ENCODE measurements around the gene GDAP1L1. TPM values are rescaled to one million over a fixed set of nuclear protein-coding genes. Genes with fewer than 3 reads are reported as not detected.

The GDAP1L1 gene
- total and polyA plus RNA-seq, 2 of the 4 experiments (the other 2 are of a cell fraction), result not detected

DNA sequence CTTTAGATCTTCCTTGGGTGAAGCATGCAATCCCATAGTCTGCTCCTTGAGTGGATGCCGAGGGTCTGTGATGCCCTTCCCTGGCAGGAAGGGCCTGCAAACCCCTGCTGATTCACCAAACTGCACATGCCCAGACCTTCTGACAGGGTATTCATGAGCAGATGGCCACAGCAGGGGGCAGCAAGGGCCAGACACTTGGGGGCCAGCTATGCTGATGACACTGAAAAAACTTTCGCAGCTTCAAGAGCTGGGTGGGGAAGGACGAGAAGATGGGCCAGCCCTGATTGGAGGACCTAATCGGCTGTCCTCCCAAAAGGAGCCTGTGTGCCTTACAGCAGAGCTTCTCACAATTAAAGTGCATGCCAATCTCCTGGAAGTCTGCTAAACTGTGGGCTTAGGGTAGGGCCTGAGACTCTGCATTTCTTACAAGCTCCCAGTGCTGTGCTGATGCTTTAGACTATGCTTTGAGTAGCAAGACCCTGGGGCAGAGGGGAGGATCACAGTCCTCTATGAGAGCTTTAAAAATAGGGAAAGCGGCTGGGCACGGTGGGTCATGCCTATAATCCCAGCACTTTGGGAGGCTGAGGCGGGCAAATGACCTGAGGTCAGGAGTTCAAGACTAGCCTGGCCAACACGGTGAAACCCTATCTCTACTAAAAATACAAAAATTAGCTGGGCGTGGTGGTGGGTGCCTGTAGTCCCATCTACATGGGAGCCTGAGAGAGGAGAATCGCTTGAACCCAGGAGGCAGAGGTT, 15.2 kb upstream of the GDAP1L1 start:
- H3K18ac ChIP-seq (ENCODE audit: low read depth, low read length), result no peak overlapping the region
- H3K27me3 ChIP-seq (ENCODE audit: control insufficient read depth, insufficient read depth, low read length), result peaks cover 4% of the 10 kb centered on the region; the same call in 1 of the 2 replicates
- dilution Hi-C loops (cut with HindIII; ENCODE audit: low sequenced_read_pairs, unreplicated experiment), result no loop called here
- TF ChIP-seq RCOR1 (IDR thresholded peaks at IDR 0.05; ENCODE audit: insufficient replicate concordance, low read length), result no peak
- no peak for TF ChIP-seq CEBPB (IDR thresholded peaks at IDR 0.05; ENCODE audit: low read depth, low read length)
- TF ChIP-seq POLR2A (IDR thresholded peaks at IDR 0.05; ENCODE audit: low read depth, low read length), result no peak
- no peak for TF ChIP-seq USF2 (IDR thresholded peaks at IDR 0.05; ENCODE audit: low read depth, low read length)
- TF ChIP-seq CHD1 (IDR thresholded peaks at IDR 0.05; ENCODE audit: low read depth, low read length), result no peak
- TF ChIP-seq, protein P1, sequence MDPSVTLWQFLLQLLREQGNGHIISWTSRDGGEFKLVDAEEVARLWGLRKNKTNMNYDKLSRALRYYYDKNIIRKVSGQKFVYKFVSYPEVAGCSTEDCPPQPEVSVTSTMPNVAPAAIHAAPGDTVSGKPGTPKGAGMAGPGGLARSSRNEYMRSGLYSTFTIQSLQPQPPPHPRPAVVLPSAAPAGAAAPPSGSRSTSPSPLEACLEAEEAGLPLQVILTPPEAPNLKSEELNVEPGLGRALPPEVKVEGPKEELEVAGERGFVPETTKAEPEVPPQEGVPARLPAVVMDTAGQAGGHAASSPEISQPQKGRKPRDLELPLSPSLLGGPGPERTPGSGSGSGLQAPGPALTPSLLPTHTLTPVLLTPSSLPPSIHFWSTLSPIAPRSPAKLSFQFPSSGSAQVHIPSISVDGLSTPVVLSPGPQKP (IDR thresholded peaks at IDR 0.05; ENCODE audit: borderline replicate concordance, low read depth, low read length), result no peak
- TF ChIP-seq, protein P2, sequence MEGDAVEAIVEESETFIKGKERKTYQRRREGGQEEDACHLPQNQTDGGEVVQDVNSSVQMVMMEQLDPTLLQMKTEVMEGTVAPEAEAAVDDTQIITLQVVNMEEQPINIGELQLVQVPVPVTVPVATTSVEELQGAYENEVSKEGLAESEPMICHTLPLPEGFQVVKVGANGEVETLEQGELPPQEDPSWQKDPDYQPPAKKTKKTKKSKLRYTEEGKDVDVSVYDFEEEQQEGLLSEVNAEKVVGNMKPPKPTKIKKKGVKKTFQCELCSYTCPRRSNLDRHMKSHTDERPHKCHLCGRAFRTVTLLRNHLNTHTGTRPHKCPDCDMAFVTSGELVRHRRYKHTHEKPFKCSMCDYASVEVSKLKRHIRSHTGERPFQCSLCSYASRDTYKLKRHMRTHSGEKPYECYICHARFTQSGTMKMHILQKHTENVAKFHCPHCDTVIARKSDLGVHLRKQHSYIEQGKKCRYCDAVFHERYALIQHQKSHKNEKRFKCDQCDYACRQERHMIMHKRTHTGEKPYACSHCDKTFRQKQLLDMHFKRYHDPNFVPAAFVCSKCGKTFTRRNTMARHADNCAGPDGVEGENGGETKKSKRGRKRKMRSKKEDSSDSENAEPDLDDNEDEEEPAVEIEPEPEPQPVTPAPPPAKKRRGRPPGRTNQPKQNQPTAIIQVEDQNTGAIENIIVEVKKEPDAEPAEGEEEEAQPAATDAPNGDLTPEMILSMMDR (conservative IDR thresholded peaks at IDR 0.05; ENCODE audit: low read depth, low read length), result no peak
- no peak for TF ChIP-seq MXI1 (IDR thresholded peaks at IDR 0.05; ENCODE audit: borderline replicate concordance, low read depth, low read length)
- H2BK20ac ChIP-seq (ENCODE audit: low read depth, low read length), result no peak overlapping the region
- ATAC-seq (ENCODE audit: low read depth) (no peak; the same call in 1 of the 2 replicates), DNase-seq (no peak)
- no peaks in the 10 kb centered on the region for H3K79me1 ChIP-seq (ENCODE audit: low read depth in 1 of 2, low read length in 2 of 2)
- H3K9me3 ChIP-seq (ENCODE audit: control insufficient read depth, insufficient read depth, low read length), result no peaks in the 10 kb centered on the region
- H4K8ac ChIP-seq (ENCODE audit: low read depth in 2 of 2, low read length in 2 of 2), result no peak overlapping the region
- H2BK120ac ChIP-seq (ENCODE audit: low read depth, low read length), result no peak overlapping the region
- H2AK9ac ChIP-seq (replicated peaks; ENCODE audit: low read depth, low read length, poor library complexity), result no peak overlapping the region
- no peaks in the 10 kb centered on the region for H3K36me3 ChIP-seq (ENCODE audit: control insufficient read depth, insufficient read depth, low read length)
- H3K56ac ChIP-seq (ENCODE audit: extremely low read depth, insufficient read depth, low read length), result no peak overlapping the region
- no peak overlapping the region for H3K9ac ChIP-seq (ENCODE audit: low read depth, low read length)
- POLR2A ChIA-PET (ENCODE audit: unreplicated experiment), result no interaction called here
- H3K4me1 ChIP-seq (ENCODE audit: control insufficient read depth, insufficient read depth, low read length), result no peaks in the 10 kb centered on the region
- H2AFZ ChIP-seq (replicated peaks; ENCODE audit: low read length, poor library complexity), result no peak overlapping the region
- no peak overlapping the region for H4K91ac ChIP-seq (ENCODE audit: insufficient read depth, low read depth, low read length)
- BruUV-seq (replicated peaks), result no TSS peak
- no peak overlapping the region for H3K23ac ChIP-seq (ENCODE audit: low read depth, low read length)
- H3K4me3 ChIP-seq (ENCODE audit: insufficient read depth, low read depth, low read length), result no peak overlapping the region
- H3K9me1 ChIP-seq (ENCODE audit: insufficient read depth, low read length), result no peaks in the 10 kb centered on the region
- H2AK5ac ChIP-seq (ENCODE audit: low read depth, low read length), result no peak overlapping the region
- no peak overlapping the region for H4K5ac ChIP-seq (ENCODE audit: low read depth, low read length)
- H3K4me2 ChIP-seq (ENCODE audit: low read depth, low read length), result no peak overlapping the region
- H3K14ac ChIP-seq (replicated peaks; ENCODE audit: low read depth, low read length), result no peak overlapping the region
- no peak overlapping the region for H2BK5ac ChIP-seq (ENCODE audit: low read depth, low read length, poor library complexity, severe bottlenecking)
- intact Hi-C loops (cut with micrococcal nuclease), result no loop called here
- H4K20me1 ChIP-seq (ENCODE audit: insufficient read depth, low read length), result no peaks in the 10 kb centered on the region
- in situ Hi-C loops (cut with MboI; ENCODE audit: low sequenced_read_pairs), result no loop called here
- WGBS, 2 experiments (ENCODE audit: extremely low coverage in 2 of 2, insufficient read length in 1 of 2), result 16% methylated on average over 3 of the region's 10 CpGs; no CpG with 5 or more reads in 1 of the 2 experiments
- H2BK15ac ChIP-seq (ENCODE audit: low read depth, low read length), result no peak overlapping the region
- no peak overlapping the region for H3K27ac ChIP-seq (ENCODE audit: insufficient read depth, low read length)
- H3K4ac ChIP-seq (ENCODE audit: low read depth, low read length), result no peak overlapping the region
- CTCF ChIA-PET, result no interaction called here
